K562 (cell line): Measurements from ENCODE around the gene LAMA4. TPM values are rescaled to one million over a fixed set of nuclear protein-coding genes. Genes with fewer than 3 reads are reported as not detected.

ENCODE experiments used
- ATAC-seq: fragments of 200-7000 bp; cut with Tn5 transposase; 3 replicates; pipeline ENCODE4 v1.9.1; 2020; ENCODE audit warnings: moderate library complexity
- BruUV-seq: library from RNA; stranded (reverse); fragments of 400-500 nt; replicated peaks from 2 replicates; lab custom pipeline; 2021; lab: Mats Ljungman, UMichigan
- CTCF ChIA-PET: fragments of 300-600 bp; formaldehyde crosslinking; extraction: SDS; loops from one replicate; lab custom pipeline; 2021; ENCODE audit warnings: low intra/inter-chr PET ratio; lab: Yijun Ruan, JAX
- POLR2A ChIA-PET: fragments of 300-600, 350-650 bp; sonication (Branson Sonifier 250); formaldehyde crosslinking; extraction: SDS; loops from one replicate; lab custom pipeline; 2021; ENCODE audit warnings: antibody characterized with exemption, inconsistent platforms; lab: Yijun Ruan, JAX
- DNase-seq, 4 experiments: peaks; one replicate each; pipeline versions ENCODE4 v3.0.0 to v3.0.0-alpha.2; 2011 to 2018; ENCODE audit warnings: low spot score in 3 of 4, mixed read lengths in 3 of 4; ENCODE audit errors: extremely low read depth in 1 of 4
- FAIRE-seq: peaks from 2 replicates; lab custom pipeline; 2011; peaks lifted over from hg19 to GRCh38; lab: Jason Lieb, UNC
- H2AFZ ChIP-seq: 2 replicates; pipeline ENCODE4 v1.6.0; 2011; ENCODE audit warnings: low read depth, low read length, control low read depth, inconsistent platforms
- H3K27ac ChIP-seq: fragments of 200-600 bp; 3 replicates; pipeline ENCODE4 v1.8.0; 2011; ENCODE audit warnings: low read depth, mild to moderate bottlenecking, control low read depth, inconsistent platforms, low read length, moderate library complexity, mixed read lengths; ENCODE audit errors: extremely low read depth
- H3K27me3 ChIP-seq, 2 experiments: fragments of 300-600 bp in 1 of 2; 2 replicates in 1 of 2; 3 replicates in 1 of 2; pipeline versions ENCODE4 v1.6.0 to v1.8.0; 2011; ENCODE audit warnings: inconsistent platforms in 2 of 2, low read length in 2 of 2, mild to moderate bottlenecking in 1 of 2, mixed read lengths in 1 of 2, moderate library complexity in 1 of 2; ENCODE audit not compliant: control insufficient read depth in 2 of 2, insufficient read depth in 2 of 2
- H3K36me3 ChIP-seq: fragments of 300-600 bp; 3 replicates; pipeline ENCODE4 v1.8.0; 2011; ENCODE audit warnings: mild to moderate bottlenecking, low read length, inconsistent platforms; ENCODE audit not compliant: control insufficient read depth, insufficient read depth
- H3K4me1 ChIP-seq, 2 experiments: fragments of 200-600 bp in 1 of 2; replicated peaks in 1 of 2; 2 replicates in 1 of 2; 3 replicates in 1 of 2; pipeline versions ENCODE4 v1.5.1 to v1.8.0; 2011; ENCODE audit warnings: inconsistent platforms in 2 of 2, low read length in 2 of 2, mild to moderate bottlenecking in 1 of 2, mixed read lengths in 1 of 2, moderate library complexity in 1 of 2; ENCODE audit not compliant: control insufficient read depth in 2 of 2, insufficient read depth in 2 of 2
- H3K4me2 ChIP-seq: 2 replicates; pipeline ENCODE4 v1.6.1; 2011; ENCODE audit warnings: low read length, control low read depth, inconsistent platforms, mixed read lengths; ENCODE audit not compliant: insufficient read depth
- H3K4me3 ChIP-seq: fragments of 200-600 bp; sonication (generic), shearing (Covaris generic); 2 replicates; pipeline ENCODE4 v1.5.1; 2016; ENCODE audit warnings: control low read depth, inconsistent platforms
- H3K79me2 ChIP-seq: fragments of 200-600 bp; 3 replicates; pipeline ENCODE4 v1.8.0; 2011; ENCODE audit warnings: low read length, inconsistent platforms; ENCODE audit not compliant: control insufficient read depth, insufficient read depth
- H3K9ac ChIP-seq, 2 experiments: 2 replicates each; pipeline versions ENCODE4 v1.6.0 to v1.6.1; 2011; ENCODE audit warnings: low read depth in 2 of 2, low read length in 2 of 2, control low read depth in 1 of 2, inconsistent platforms in 1 of 2, mild to moderate bottlenecking in 1 of 2, mixed read lengths in 1 of 2; ENCODE audit not compliant: insufficient read depth in 1 of 2
- H3K9me1 ChIP-seq: one replicate; pipeline ENCODE4 v1.6.0; 2011; ENCODE audit warnings: inconsistent platforms, mild to moderate bottlenecking, low read length, moderate library complexity; ENCODE audit not compliant: control insufficient read depth, insufficient read depth
- H3K9me3 ChIP-seq: replicated peaks from 2 replicates; pipeline ENCODE4 v1.5.1; 2011; ENCODE audit warnings: low read depth, low read length, inconsistent platforms; ENCODE audit not compliant: control insufficient read depth, insufficient read depth
- H4K20me1 ChIP-seq: replicated peaks from 2 replicates; pipeline ENCODE4 v1.6.1; 2011; ENCODE audit warnings: low read length, inconsistent platforms, mixed read lengths; ENCODE audit not compliant: control insufficient read depth, insufficient read depth
- CBFA2T3 ChIP-seq: fragments of 450-650 bp; IDR thresholded peaks from 2 replicates; pipeline ENCODE4 v1.6.1; 2017
- CCNT2 ChIP-seq: IDR thresholded peaks from 2 replicates; pipeline ENCODE4 v1.6.1; 2011; ENCODE audit warnings: borderline replicate concordance, low read depth, mild to moderate bottlenecking, moderate library complexity, mixed read lengths, low read length; ENCODE audit not compliant: insufficient read length; ENCODE audit errors: extremely low read depth
- FOXA3 ChIP-seq, 2 experiments: fragments of 450-650 bp in 1 of 2; sonication (generic) in 1 of 2; formaldehyde crosslinking; IDR thresholded peaks in 1 of 2; conservative IDR thresholded peaks in 1 of 2; 2 replicates each; pipeline versions ENCODE4 v1.4.0 to v1.8.0; 2020 to 2022; ENCODE audit warnings: mild to moderate bottlenecking in 2 of 2, missing genetic modification reagents in 1 of 2
- GABPA ChIP-seq: fragments of 200-800 bp; sonication (Bioruptor generic); conservative IDR thresholded peaks from 2 replicates; pipeline ENCODE4 v1.6.1; 2016; ENCODE audit warnings: low read depth, missing genetic modification characterization, missing compliant biosample characterization
- HDAC8 ChIP-seq: fragments of 450-650 bp; IDR thresholded peaks from 2 replicates; pipeline ENCODE4 v1.6.1; 2016; ENCODE audit warnings: mild to moderate bottlenecking, missing genetic modification characterization, moderate library complexity, missing compliant biosample characterization
- LCOR ChIP-seq: sonication (generic); formaldehyde crosslinking; IDR thresholded peaks from 2 replicates; pipeline ENCODE4 v1.8.0; 2022; ENCODE audit warnings: mild to moderate bottlenecking, missing genetic modification reagents
- MEIS2 ChIP-seq: fragments of 450-650 bp; IDR thresholded peaks from 2 replicates; pipeline ENCODE4 v1.6.1; 2014; ENCODE audit warnings: mild to moderate bottlenecking; ENCODE audit not compliant: partially characterized antibody
- TEAD1 ChIP-seq, 2 experiments: fragments of 450-650 bp in 1 of 2; sonication (generic) in 1 of 2; formaldehyde crosslinking; IDR thresholded peaks; 2 replicates each; pipeline versions ENCODE4 v1.4.0 to v1.8.0; 2020 to 2022; ENCODE audit warnings: mild to moderate bottlenecking in 2 of 2, missing genetic modification reagents in 1 of 2
- WGBS: fragments of 100-300 bp; shearing (Covaris generic); methylation state at CpG from one replicate; pipeline ENCODE4 v1.1.6; 2016; ENCODE audit warnings: low coverage, mixed read lengths; ENCODE audit not compliant: insufficient coverage; ENCODE audit errors: missing lambda C conversion rate; 5-methylcytosine and 5-hydroxymethylcytosine counted together
- in situ Hi-C: fragments of 300-500 bp; cut with MboI; formaldehyde crosslinking; loops from 4 replicates; pipeline ENCODE4 v1.15.0; 2018; ENCODE audit warnings: inconsistent platforms, mixed read lengths
- intact Hi-C: fragments of 100-400 bp; cut with micrococcal nuclease; formaldehyde crosslinking; loops from 2 replicates; pipeline ENCODE4 v1.14.2; 2022
- polyA plus RNA-seq, 8 experiments: library from polyadenylated mRNA; depleted of rRNA in 4 of 8; stranded (reverse) in 5 of 8; unstranded in 3 of 8; fragments of >200 nt; fragmentation: Nextera tagmentation in 2 of 8; fragmentation: Illumina TruSeq in 1 of 8; extraction: Ambion mirVana in 2 of 8; extraction: Trizol in 1 of 8; gene quantifications; 2 replicates each; pipeline versions ENCODE4 v1.2.1 to v1.2.3, GENCODE V29; 2011 to 2014; ENCODE audit warnings: inconsistent platforms in 1 of 8, missing spikeins in 1 of 8
- total RNA-seq, 7 experiments: library from RNA; depleted of rRNA in 6 of 7; stranded (reverse); fragments of >200 nt in 6 of 7; fragmentation: Illumina TruSeq in 2 of 7; extraction: Trizol in 2 of 7; gene quantifications; 2 replicates each; pipeline versions ENCODE4 v1.2.1 to v1.2.3, GENCODE V29; 2011 to 2021; ENCODE audit warnings: low replicate concordance in 1 of 7
- TF ChIP-seq, protein P1 (sequence below): sonication (generic); formaldehyde crosslinking; IDR thresholded peaks from 2 replicates; pipeline ENCODE4 v1.8.1; 2023; ENCODE audit warnings: mild to moderate bottlenecking, missing genetic modification reagents

LAMA4 gene
- total and polyA plus RNA-seq, 9 of the 15 experiments (the other 6 are each of a cell fraction or from before 2014, with no cell fraction given) = 0.05 to 2.9 (median 0.51) TPM

DNA sequence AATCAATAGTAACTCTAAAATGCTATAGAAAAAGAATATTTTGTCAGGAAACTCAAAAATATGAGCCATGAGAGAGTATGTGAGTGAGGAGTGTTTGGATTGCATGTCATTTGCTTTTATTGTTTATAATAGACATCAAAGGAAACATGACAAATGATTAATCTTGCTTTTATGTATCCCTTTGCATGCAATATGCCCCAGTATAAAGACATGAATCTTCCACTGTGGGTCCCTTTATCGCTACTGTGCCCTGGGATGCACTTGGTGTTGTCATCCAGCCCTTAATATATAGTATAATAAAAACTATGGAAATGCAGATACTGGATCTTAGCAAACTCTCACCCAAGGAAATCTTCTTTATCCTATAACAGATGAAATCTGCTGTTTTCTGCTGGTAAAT, 77.3 kb downstream of the LAMA4 start:
- no peak for TF ChIP-seq LCOR
- no peak for TF ChIP-seq CBFA2T3
- TF ChIP-seq TEAD1 (CRISPR knock-in tag; IDR thresholded peaks at IDR 0.05) = no peak
- TF ChIP-seq CCNT2 = no peak
- TF ChIP-seq, all 486 proteins: peak for 0
- intact Hi-C loops (no loop called here), in situ Hi-C loops (loop anchor here (25.0 kb wide), 1 partner anchor 1735 kb away; no protein-coding TSS in a partner anchor)
- Histone ChIP-seq H4K20me1 (no peaks in the 10 kb centered on the region), H3K4me1 (no peaks in the 10 kb centered on the region), H3K27ac (no peak overlapping the region), H2AFZ (no peak overlapping the region), H3K4me2 (no peak overlapping the region), H3K9me1 (no peaks in the 10 kb centered on the region), H3K9ac (no peak overlapping the region), H3K36me3 (no peaks in the 10 kb centered on the region), H3K9me3 (no peaks in the 10 kb centered on the region), H3K27me3 (peaks cover 5 to 7% of the 10 kb centered on the region in 2 experiments), H3K79me2 (no peaks in the 10 kb centered on the region), H3K4me3 (no peak overlapping the region)
- 0% methylated on average over 1 of the region's 1 CpG for WGBS
- BruUV-seq = no TSS peak
- CTCF ChIA-PET = no interaction called here
- ATAC-seq (no peak), DNase-seq (no peak), FAIRE-seq (no peak)
- POLR2A ChIA-PET = no interaction called here

DNA sequence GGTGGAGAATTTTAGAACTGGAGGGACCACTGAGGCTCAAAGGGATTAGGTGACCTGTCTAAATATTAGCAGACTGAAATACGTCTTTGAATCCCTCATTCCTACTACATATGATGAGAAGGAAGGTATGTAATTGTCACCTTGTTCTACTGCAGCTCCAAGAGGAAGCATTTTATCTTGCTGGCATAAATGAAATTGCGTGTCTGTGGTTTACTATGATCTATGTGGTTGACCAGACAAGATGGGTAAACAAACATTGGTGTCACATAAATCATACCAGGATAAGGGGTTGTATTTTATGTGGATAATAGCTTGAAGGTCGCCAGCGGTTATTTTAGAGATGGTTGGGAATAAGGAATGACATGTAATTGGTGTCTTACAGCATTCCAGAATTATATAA, 78.2 kb downstream of the LAMA4 start:
- no peak overlapping the region for H2AFZ ChIP-seq
- in situ Hi-C loops = loop anchor here (25.0 kb wide), 1 partner anchor 1736 kb away; no protein-coding TSS in a partner anchor
- DNase-seq (no peak), FAIRE-seq (no peak), ATAC-seq (no peak)
- no peaks in the 10 kb centered on the region for H3K4me1 ChIP-seq
- H3K27me3 ChIP-seq = peaks cover 10 to 11% of the 10 kb centered on the region in 2 experiments
- intact Hi-C loops = no loop called here
- no peaks in the 10 kb centered on the region for H3K9me1 ChIP-seq
- no TSS peak for BruUV-seq
- H3K79me2 ChIP-seq = no peaks in the 10 kb centered on the region
- WGBS = 0% methylated on average over 4 of the region's 4 CpGs
- H3K4me2 ChIP-seq = no peak overlapping the region
- no peaks in the 10 kb centered on the region for H3K9me3 ChIP-seq
- TF ChIP-seq MEIS2 (peak; percentile 58), HDAC8 (tag) (no peak), GABPA (no peak), FOXA3 (CRISPR knock-in tag; conservative IDR thresholded peaks at IDR 0.05 in 1 of 2, IDR thresholded peaks at IDR 0.05 in 1 of 2) (peak in 1 of 2 experiments; percentile 90; a peak in 2 of 4 replicates)
- TF ChIP-seq, protein P1, sequence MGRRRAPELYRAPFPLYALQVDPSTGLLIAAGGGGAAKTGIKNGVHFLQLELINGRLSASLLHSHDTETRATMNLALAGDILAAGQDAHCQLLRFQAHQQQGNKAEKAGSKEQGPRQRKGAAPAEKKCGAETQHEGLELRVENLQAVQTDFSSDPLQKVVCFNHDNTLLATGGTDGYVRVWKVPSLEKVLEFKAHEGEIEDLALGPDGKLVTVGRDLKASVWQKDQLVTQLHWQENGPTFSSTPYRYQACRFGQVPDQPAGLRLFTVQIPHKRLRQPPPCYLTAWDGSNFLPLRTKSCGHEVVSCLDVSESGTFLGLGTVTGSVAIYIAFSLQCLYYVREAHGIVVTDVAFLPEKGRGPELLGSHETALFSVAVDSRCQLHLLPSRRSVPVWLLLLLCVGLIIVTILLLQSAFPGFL (CRISPR knock-in tag) = no peak
- H3K4me3 ChIP-seq = no peak overlapping the region
- CTCF ChIA-PET = no interaction called here
- no peak overlapping the region for H3K27ac ChIP-seq
- H3K36me3 ChIP-seq = no peaks in the 10 kb centered on the region
- H4K20me1 ChIP-seq = no peaks in the 10 kb centered on the region
- H3K9ac ChIP-seq = no peak overlapping the region
- POLR2A ChIA-PET = no interaction called here
